ENCODE data around the gene ASH1L.
A peak's percentile ranks its signal among the peaks of the same experiment; 100 is the strongest.
"Not testable (repeated sequence)": the region's sequence is repeated elsewhere in the genome, so short reads cannot be mapped to it uniquely, and the experiment has no call there.

ASH1L gene

GRCh38 chr1:155442431-155442830 is 120.2 kb downstream of the ASH1L start:
- H3K4me3 ChIP-seq (ENCODE audit: low read depth, low read length); CTCF ChIA-PET; H3K27ac ChIP-seq (ENCODE audit: extremely low read depth, low read depth, low read length); H3K9me3 ChIP-seq (ENCODE audit: control insufficient read depth, insufficient read depth, low read depth, low read length): not testable (repeated sequence)
- peak; percentile 90 for TF ChIP-seq ZNF362 (tag by site-specific recombination; IDR thresholded peaks at IDR 0.05)
- H3K36me3 ChIP-seq (ENCODE audit: control insufficient read depth in 2 of 2, insufficient read depth in 1 of 2, low read length in 2 of 2), result peaks cover 6 to 15% of the 10 kb centered on the region in 2 experiments; a peak in 2 of 3 replicates
- POLR2A ChIA-PET, result interaction anchor here (0.7 kb wide), 1 partner anchor 16 kb away, joined by 3 read pairs; no protein-coding TSS in a partner anchor
- H3K4me1 ChIP-seq (ENCODE audit: control insufficient read depth, insufficient read depth, low read length), result peaks cover 14% of the 10 kb centered on the region; the same call in 1 of the 2 replicates

GRCh38 chr1:155437405-155437804 is 125.2 kb downstream of the ASH1L start:
- Histone ChIP-seq H3K27ac (ENCODE audit: extremely low read depth, low read depth, low read length) (no peak overlapping the region), H3K4me1 (ENCODE audit: control insufficient read depth, insufficient read depth, low read length) (peaks cover 14% of the 10 kb centered on the region; the same call in 1 of the 2 replicates), H3K36me3 (ENCODE audit: control insufficient read depth in 2 of 2, insufficient read depth in 1 of 2, low read length in 2 of 2) (peaks cover 6 to 18% of the 10 kb centered on the region in 2 experiments; a peak in 2 of 3 replicates), H3K9me3 (ENCODE audit: control insufficient read depth, insufficient read depth, low read depth, low read length) (no peaks in the 10 kb centered on the region), H3K4me3 (ENCODE audit: low read depth, low read length) (no peak overlapping the region)
- CTCF ChIA-PET, result interaction anchor here (1.0 kb wide), 1 partner anchor 62 kb away, joined by 3 read pairs; no protein-coding TSS in a partner anchor
- TF ChIP-seq OSR2 (tag by site-specific recombination; IDR thresholded peaks at IDR 0.05) (no peak), ZNF600 (tag by site-specific recombination; IDR thresholded peaks at IDR 0.05) (0 out of 2 replicates have a peak, but pooled peaks have one; percentile 28), GLIS1 (tag by site-specific recombination; IDR thresholded peaks at IDR 0.05) (no peak)
- POLR2A ChIA-PET, result no interaction called here

GRCh38 chr1:155433831-155434389 is 128.7 kb downstream of the ASH1L start:
- CTCF ChIA-PET, result interaction anchor here (0.7 kb wide), 1 partner anchor 112 kb away, joined by 7 read pairs; no protein-coding TSS in a partner anchor

DNA sequence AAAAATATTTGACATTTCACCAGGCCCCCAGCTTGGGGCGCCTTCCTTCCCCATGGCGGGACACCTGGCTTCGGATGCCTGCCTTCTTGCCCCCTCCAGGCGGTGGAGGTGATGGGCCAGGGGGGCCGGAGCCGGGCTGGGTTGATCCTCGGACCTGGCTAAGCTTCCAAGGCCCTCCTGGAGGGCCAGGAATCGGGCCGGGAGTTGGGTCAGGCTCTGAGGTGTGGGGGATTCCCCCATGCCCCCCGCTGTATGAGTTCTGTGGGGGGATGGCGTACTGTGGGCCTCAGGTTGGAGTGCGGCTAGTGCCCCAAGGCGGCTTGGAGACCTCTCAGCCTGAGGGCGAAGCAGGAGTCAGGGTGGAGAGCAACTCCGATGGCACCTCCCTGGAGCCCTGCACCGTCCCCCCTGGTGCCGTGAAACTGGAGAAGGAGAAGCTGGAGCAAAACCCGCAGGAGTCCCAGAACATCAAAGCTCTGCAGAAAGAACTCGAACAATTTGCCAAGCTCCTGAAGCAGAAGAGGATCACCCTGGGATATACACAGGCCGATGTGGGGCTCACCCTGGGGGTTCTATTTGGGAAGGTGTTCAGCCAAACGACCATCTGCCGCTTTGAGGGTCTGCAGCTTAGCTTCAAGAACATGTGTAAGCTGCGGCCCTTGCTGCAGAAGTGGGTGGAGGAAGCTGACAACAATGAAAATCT is 129.3 kb downstream of the ASH1L start:
- H3K4me3 ChIP-seq (ENCODE audit: low read depth, low read length); H3K9me3 ChIP-seq (ENCODE audit: control insufficient read depth, insufficient read depth, low read depth, low read length); H3K27ac ChIP-seq (ENCODE audit: extremely low read depth, low read depth, low read length); CTCF ChIA-PET; POLR2A ChIA-PET; H3K4me1 ChIP-seq (ENCODE audit: control insufficient read depth, insufficient read depth, low read length): not testable (repeated sequence)
- peaks cover 6 to 16% of the 10 kb centered on the region in 2 experiments; a peak in 2 of 3 replicates for H3K36me3 ChIP-seq (ENCODE audit: control insufficient read depth in 2 of 2, insufficient read depth in 1 of 2, low read length in 2 of 2)

More at GRCh38 chr1:155433831-155434389, 128.7 kb downstream of the ASH1L start:
- H3K9me3 ChIP-seq (ENCODE audit: control insufficient read depth, insufficient read depth, low read depth, low read length); POLR2A ChIA-PET; H3K4me3 ChIP-seq (ENCODE audit: low read depth, low read length); H3K4me1 ChIP-seq (ENCODE audit: control insufficient read depth, insufficient read depth, low read length); H3K27ac ChIP-seq (ENCODE audit: extremely low read depth, low read depth, low read length): not testable (repeated sequence)
- H3K36me3 ChIP-seq (ENCODE audit: control insufficient read depth in 2 of 2, insufficient read depth in 1 of 2, low read length in 2 of 2), result peaks cover 6 to 22% of the 10 kb centered on the region in 2 experiments; a peak in 2 of 3 replicates

- Histone ChIP-seq H3K4me1 (ENCODE audit: control insufficient read depth, insufficient read depth, low read length) (no peaks in the 10 kb centered on the region), H3K9me3 (ENCODE audit: control insufficient read depth, insufficient read depth, low read depth, low read length) (no peaks in the 10 kb centered on the region), H3K27ac (ENCODE audit: extremely low read depth, low read depth, low read length) (no peak overlapping the region), H3K36me3 (ENCODE audit: control insufficient read depth in 2 of 2, insufficient read depth in 1 of 2, low read length in 2 of 2) (peaks cover 0 to 1% of the 10 kb centered on the region in 2 experiments; a peak in 2 of 3 replicates), H3K4me3 (ENCODE audit: low read depth, low read length) (no peak overlapping the region)
- ChIA-PET CTCF (no interaction called here), POLR2A (no interaction called here)
- TF ChIP-seq ZBTB17 (tag by site-specific recombination; IDR thresholded peaks at IDR 0.05), result no peak
- TF ChIP-seq, protein P1, sequence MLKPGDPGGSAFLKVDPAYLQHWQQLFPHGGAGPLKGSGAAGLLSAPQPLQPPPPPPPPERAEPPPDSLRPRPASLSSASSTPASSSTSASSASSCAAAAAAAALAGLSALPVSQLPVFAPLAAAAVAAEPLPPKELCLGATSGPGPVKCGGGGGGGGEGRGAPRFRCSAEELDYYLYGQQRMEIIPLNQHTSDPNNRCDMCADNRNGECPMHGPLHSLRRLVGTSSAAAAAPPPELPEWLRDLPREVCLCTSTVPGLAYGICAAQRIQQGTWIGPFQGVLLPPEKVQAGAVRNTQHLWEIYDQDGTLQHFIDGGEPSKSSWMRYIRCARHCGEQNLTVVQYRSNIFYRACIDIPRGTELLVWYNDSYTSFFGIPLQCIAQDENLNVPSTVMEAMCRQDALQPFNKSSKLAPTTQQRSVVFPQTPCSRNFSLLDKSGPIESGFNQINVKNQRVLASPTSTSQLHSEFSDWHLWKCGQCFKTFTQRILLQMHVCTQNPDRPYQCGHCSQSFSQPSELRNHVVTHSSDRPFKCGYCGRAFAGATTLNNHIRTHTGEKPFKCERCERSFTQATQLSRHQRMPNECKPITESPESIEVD (tag by site-specific recombination; IDR thresholded peaks at IDR 0.05), result peak; percentile 31; the same call in 1 of the 2 replicates
These were observed 138.5 kb downstream of the ASH1L start for GRCh38 chr1:155424091-155424490.
